ENCODE results near the gene CYP4F3. TPM values are rescaled to one million over a fixed set of nuclear protein-coding genes. Genes with fewer than 3 reads are reported as not detected.
A peak's percentile ranks its signal among the peaks of the same experiment; 100 is the strongest.

The CYP4F3 gene
- total RNA-seq, 3 donors from 2014 or later: 2.7 to 7.8 (median 4.3) TPM

DNA sequence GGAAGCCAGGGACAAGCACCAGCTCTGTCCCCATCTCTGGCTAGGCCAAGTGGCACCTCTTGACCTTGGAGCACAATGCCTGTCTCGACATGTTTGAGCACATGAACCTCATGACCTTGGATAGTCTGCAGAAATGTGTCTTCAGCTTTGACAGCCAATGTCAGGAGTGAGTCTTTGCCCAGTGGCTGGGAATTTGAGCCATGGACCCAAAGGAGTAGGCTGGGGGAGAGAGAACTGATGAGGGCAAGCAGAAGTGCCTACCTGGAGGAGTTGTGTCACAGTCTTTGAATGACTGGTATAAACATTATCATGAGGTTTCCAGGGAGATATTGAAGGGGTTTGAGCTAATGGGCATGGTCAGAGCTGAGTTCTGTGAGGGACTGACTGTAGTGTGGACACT, 25.5 kb downstream of the CYP4F3 start:
- ATAC-seq (no peak), DNase-seq (no peak)
- intact Hi-C loops (cut with DNase I, micrococcal nuclease): no loop called here
- Histone ChIP-seq H3K9me3 (no peaks in the 10 kb centered on the region), H3K36me3 (ENCODE audit: low read depth) (no peaks in the 10 kb centered on the region), H3K4me3 (no peak overlapping the region), H3K4me1 (ENCODE audit: low read depth) (peaks cover 3% of the 10 kb centered on the region)
- TF ChIP-seq, protein P1, sequence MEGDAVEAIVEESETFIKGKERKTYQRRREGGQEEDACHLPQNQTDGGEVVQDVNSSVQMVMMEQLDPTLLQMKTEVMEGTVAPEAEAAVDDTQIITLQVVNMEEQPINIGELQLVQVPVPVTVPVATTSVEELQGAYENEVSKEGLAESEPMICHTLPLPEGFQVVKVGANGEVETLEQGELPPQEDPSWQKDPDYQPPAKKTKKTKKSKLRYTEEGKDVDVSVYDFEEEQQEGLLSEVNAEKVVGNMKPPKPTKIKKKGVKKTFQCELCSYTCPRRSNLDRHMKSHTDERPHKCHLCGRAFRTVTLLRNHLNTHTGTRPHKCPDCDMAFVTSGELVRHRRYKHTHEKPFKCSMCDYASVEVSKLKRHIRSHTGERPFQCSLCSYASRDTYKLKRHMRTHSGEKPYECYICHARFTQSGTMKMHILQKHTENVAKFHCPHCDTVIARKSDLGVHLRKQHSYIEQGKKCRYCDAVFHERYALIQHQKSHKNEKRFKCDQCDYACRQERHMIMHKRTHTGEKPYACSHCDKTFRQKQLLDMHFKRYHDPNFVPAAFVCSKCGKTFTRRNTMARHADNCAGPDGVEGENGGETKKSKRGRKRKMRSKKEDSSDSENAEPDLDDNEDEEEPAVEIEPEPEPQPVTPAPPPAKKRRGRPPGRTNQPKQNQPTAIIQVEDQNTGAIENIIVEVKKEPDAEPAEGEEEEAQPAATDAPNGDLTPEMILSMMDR (IDR thresholded peaks at IDR 0.05): no peak

DNA sequence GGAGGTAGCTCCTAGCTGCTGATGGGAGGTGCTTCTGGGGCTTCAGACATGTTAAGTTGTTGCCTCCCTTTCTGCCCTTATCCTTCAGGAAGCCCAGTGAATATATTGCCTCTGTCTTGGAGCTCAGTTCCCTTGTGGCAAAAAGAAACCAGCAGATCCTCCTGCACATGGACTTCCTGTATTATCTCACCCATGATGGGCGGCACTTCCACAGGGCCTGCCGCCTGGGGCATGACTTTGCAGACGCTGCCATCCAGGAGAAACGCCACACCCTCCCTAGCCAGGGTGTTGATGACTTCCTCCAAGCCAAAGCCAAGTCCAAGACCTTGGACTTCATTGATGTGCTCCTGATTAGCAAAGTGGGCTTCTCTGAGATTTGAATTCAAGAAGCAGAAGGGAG, 26.2 kb downstream of the CYP4F3 start:
- ATAC-seq (peak; percentile 93), DNase-seq (peak in 2 of 3 donors; percentile 55 to 76)
- TF ChIP-seq, protein P1 (IDR thresholded peaks at IDR 0.05): no peak
- H3K4me3 ChIP-seq: no peak overlapping the region
- no peaks in the 10 kb centered on the region for H3K9me3 ChIP-seq
- H3K36me3 ChIP-seq (ENCODE audit: low read depth): no peaks in the 10 kb centered on the region
- intact Hi-C loops (cut with DNase I, micrococcal nuclease): no loop called here
- peaks cover 3% of the 10 kb centered on the region for H3K4me1 ChIP-seq (ENCODE audit: low read depth)

DNA sequence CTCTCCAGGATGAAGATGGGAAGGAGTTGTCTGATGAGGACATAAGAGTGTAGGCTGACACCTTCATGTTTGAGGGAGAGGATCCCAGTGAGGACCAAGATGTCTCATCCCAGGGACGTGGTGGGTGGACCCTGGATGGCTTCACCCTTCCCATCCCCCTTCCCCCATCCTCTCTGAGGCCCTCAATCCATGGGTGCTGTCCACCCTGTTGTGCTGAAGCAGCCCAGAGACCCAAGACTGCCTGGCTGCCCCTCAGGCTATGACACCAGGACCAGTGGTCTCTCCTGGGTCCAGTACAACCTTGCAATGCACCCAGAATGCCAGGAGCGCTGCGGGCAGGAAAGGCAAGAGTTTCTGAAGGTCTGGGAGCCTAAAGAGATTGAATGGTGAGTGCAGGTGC, 28.7 kb downstream of the CYP4F3 start:
- TF ChIP-seq, protein P1 (IDR thresholded peaks at IDR 0.05): no peak
- Histone ChIP-seq H3K36me3 (ENCODE audit: low read depth) (no peaks in the 10 kb centered on the region), H3K9me3 (no peaks in the 10 kb centered on the region), H3K4me1 (ENCODE audit: low read depth) (peaks cover 3% of the 10 kb centered on the region), H3K4me3 (no peak overlapping the region)
- intact Hi-C loops (cut with DNase I, micrococcal nuclease): no loop called here
- ATAC-seq (no peak), DNase-seq (no peak)

DNA sequence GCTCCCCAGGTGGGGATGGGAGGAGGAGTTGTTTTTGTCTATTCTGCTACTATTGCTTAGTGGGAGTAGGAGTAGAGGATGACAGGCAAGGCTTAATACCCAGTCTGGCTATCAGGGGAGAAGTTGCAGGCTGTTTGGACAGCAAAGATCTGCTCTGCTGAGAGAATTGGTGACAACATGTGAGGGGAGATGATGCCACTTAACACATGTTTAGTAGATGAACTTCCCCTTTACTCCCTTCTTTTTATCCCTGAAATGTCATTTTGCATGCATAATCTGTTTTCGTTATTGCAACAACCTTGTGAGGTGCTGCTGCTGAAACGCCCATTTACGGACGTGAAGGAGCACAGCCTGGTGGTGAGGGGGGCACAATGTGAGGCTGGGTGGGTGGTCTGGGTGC, 29.2 kb downstream of the CYP4F3 start:
- Histone ChIP-seq H3K4me1 (ENCODE audit: low read depth) (peaks cover 7% of the 10 kb centered on the region), H3K4me3 (no peak overlapping the region), H3K36me3 (ENCODE audit: low read depth) (no peaks in the 10 kb centered on the region), H3K9me3 (no peaks in the 10 kb centered on the region)
- no peak for ATAC-seq
- TF ChIP-seq, protein P1 (IDR thresholded peaks at IDR 0.05): no peak
- intact Hi-C loops (cut with DNase I, micrococcal nuclease): no loop called here
- DNase-seq: no peak

DNA sequence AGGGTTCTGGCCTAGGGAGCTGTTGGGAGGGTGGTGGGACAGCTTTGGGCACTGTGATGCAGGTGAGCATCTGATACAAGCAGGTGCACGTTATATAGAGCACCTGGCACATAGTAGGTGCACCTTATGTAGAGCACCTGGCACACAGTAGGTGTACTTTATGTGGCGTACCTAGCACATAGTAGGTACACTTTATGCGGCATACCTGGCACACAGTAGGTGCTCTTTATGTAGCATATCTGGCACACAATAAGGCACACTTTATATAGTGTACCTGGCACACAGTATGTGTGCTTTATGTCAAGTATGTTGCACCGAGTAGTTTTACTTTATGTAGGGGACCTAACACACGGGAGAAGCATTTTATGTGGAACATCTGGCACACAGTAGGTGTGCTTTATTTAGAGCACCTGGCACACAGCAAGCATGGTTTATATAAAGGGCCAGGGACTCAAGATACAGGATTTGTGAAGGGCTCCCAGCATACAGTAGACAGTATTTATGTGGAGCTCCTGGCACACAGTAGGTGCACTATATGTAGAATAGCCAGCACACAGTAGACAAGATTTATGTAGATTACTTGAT, 30.6 kb downstream of the CYP4F3 start:
- intact Hi-C loops (cut with DNase I, micrococcal nuclease): no loop called here
- ATAC-seq (no peak), DNase-seq (no peak)
- TF ChIP-seq, protein P1 (IDR thresholded peaks at IDR 0.05): no peak
- Histone ChIP-seq H3K36me3 (ENCODE audit: low read depth) (no peaks in the 10 kb centered on the region), H3K4me1 (ENCODE audit: low read depth) (peaks cover 7% of the 10 kb centered on the region), H3K4me3 (no peak overlapping the region), H3K9me3 (no peaks in the 10 kb centered on the region)

All from mucosa of descending colon (tissue), 3 donors.